D341Med (cell line): ENCODE results near the gene MMD.
"Not testable (repeated sequence)": the region's sequence is repeated elsewhere in the genome, so short reads cannot be mapped to it uniquely, and the experiment has no call there.

Experiments used
- DNase-seq: peaks from one replicate; pipeline ENCODE4 v3.0.0; 2012; ENCODE audit warnings: low spot score

The MMD gene

DNA sequence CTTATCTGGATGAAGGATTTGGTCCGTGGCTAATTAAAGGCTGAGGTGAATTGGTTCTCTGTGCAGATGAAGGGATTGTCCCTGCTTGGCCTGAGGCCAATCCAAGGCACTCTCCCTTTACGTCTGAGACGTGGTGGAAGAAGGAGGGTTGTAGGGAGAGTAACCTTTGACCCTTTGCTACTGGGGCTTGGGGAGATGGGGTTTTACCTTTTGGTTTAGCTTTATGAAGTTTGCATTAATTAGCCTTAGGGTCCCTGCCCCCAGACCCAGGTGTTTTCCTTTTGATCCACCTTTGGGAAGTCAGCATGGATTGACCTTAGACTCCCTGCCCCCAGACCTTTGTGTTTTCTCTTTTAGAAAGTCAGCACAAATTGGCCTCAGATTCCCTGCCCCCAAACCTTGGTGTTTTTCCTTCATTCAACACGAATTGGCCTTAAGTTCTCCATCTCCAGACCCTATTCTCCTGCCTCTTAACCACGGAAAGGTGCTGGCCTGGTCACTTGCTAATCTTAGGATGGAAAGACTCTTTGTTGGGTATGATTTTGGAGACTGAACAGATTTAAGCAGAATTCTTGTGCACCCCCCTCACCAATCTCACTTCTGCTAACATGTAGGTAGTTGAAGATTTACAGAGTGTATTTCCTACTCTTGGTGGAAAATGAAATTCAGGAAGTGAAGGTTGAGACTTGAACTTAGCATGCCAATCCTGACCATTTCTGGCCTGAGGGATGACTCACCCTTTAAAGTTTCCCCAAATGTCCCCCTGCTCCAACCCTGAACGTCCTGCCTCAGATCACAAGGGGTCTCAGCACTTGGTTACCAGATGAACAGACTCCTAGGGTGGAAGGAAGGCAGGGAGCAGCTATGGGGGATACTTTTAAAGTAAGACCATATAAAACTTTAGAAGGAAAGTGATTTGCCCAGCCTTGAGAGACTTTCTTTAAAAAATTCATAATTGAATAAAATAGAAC lies 23.1 kb upstream of the MMD start:
- no peak for DNase-seq

DNA sequence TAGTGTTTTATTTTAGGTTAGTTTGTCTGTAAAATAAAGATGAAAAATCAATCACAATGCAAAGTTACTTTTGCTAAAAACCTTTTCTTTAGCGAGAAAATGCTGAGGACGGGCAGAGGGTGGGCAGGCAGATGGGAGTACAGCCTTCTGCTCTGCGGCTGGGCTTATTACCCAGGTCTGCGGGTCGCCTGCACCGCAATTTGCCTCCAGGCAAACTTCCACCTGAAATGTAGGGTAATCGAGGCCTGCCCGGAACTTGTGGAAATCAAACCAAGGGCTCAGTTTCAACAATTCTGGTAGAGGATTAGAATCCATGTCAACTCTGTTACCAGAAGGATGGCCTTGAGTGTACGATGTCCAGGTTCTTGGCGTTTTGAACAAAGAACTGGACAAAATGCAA lies 22.3 kb upstream of the MMD start:
- no peak for DNase-seq

DNA sequence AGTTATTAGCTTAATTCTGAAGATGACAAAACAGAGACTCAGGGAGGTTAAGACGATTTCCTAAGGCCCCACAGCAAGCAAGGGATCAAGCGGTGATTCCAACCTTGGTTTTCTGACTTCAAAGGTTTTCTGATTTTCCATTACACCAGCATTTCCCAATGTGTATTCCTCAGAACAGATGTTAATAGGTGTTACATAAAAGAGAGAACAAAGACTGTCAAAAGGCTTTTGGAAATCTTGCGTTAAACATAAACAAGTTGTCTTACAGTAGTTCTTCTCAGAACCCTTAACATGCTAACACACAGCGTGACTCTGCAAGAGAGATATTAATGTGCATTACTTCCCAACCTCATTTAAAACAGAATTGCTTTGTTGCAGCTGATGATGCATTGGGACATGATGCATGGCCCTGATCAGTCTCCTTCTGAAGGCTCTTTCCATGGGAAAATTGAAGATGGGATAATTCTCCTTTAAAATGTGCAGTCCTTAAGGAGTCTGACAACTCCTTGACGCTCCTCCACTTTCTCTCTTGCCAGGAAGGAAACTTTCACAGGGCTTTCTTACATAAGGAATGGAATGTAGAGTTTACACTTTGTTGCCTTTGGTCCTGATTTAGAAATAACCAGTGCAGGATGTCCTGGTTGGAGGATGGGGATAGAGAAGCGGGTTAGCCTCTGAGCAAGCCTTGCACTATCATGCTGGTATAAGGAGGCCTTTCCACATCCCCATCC lies 21.5 kb upstream of the MMD start:
- no peak for DNase-seq

GRCh38 chr17:55442462-55442861 lies 20.8 kb upstream of the MMD start:
- DNase-seq = no peak

- DNase-seq = no peak
These were observed 19.9 kb upstream of the MMD start for GRCh38 chr17:55441544-55441943.

DNA sequence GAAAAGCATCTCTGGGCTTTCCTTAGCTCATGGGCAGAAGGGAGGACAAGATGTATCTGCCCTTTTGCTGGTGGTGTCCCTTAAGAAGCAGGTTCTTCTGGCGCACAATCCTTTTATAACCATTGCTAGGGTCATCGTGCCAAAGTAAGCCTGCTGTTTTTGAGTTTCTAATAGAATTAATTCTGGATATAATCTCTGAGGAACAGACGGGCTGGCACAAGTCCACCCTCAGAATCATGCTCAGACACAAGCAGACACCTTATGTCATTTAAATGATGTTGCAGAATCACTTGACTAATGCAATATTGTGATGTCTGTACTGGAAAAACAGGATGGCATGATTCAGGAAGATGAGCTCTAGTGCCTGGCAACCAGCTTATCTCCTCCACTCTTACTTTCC lies 18.8 kb upstream of the MMD start:
- peak; percentile 79 for DNase-seq

DNA sequence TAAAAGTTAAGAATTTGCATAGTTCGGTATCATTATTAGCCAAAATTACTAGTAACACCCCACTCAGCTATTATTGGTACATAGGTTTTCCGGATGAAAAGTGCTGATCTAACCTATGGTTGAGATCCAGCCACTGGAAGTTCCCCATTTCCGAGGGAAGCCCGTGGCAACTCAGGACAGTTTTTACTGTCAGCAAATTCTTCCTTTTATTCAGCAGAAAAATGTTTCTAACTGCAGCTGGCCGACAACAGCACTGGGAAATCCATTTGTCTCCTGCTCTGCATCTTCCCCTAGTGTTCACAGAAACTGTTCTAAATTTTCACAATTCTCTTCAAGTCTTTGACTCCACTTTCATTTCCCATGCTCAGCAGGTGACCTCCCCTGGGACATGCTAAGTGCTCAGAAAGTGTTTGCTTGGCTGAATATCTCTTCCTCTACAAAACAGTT lies 15.5 kb upstream of the MMD start:
- DNase-seq = no peak

GRCh38 chr17:55436224-55437158 lies 14.9 kb upstream of the MMD start:
- DNase-seq = no peak

DNA sequence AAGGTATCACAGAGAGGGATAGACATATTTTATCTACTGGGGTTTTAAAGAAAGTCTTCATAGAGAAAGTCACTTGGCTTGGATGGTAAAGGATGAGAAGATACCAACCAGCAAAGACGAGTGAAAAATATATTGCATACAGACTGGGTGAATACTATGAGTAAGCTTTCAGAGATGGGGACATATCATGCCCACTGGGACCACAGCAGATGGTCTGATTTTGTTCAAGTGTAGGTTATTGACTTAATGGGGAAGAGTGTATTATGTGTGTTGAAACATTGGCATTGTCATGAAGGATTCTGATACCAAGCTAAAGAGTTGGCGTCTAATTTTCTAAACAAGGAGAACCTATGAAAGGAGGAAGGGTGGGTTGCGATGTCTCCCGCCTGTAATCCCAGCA lies 13.8 kb upstream of the MMD start:
- no peak for DNase-seq

GRCh38 chr17:55434721-55435120 lies 13.1 kb upstream of the MMD start:
- peak; percentile 64 for DNase-seq

DNA sequence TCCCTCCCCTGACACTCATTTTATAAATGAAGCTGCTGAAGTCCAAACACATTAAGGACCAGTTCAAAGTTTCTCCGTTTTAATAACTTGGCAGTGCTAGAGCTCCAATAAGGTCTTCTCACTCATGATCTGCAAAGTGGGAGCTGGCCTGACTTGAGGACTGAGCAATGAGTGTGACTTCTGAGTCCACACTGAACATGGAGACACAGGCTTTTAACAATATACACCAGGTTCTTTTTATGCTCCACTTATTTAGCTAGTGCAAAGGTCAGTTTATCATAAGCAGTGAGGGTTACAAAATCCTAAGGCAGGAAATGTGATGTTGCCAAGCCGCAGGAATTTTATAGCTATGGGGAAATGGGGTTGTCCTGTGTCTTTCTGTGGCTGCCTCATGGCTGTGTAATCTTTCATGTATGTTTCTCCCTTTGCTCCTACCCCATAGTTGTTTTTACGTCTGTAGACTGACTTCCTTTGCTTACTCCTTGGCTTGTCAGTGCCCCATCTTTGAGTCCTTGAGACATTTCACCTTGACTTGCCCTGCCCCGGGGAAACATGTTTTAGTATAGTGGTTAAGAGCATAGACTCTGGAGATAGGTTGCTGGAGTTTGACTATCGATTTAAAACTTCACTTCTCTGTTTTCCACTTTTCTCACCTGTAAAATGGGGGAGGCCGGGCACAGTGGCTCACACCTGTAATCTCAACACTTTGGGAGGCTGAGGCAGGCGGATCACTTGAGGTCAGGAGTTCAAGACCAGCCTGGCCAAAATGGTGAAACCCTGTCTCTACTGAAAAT lies 12.2 kb upstream of the MMD start:
- DNase-seq = no peak

- no peak for DNase-seq
These were observed 11.5 kb upstream of the MMD start for GRCh38 chr17:55433029-55433628.

- no peak for DNase-seq
These were observed 10.9 kb upstream of the MMD start for GRCh38 chr17:55432358-55433028.

- not testable (repeated sequence) for DNase-seq
These were observed 10.3 kb upstream of the MMD start for GRCh38 chr17:55431914-55432313.

DNA sequence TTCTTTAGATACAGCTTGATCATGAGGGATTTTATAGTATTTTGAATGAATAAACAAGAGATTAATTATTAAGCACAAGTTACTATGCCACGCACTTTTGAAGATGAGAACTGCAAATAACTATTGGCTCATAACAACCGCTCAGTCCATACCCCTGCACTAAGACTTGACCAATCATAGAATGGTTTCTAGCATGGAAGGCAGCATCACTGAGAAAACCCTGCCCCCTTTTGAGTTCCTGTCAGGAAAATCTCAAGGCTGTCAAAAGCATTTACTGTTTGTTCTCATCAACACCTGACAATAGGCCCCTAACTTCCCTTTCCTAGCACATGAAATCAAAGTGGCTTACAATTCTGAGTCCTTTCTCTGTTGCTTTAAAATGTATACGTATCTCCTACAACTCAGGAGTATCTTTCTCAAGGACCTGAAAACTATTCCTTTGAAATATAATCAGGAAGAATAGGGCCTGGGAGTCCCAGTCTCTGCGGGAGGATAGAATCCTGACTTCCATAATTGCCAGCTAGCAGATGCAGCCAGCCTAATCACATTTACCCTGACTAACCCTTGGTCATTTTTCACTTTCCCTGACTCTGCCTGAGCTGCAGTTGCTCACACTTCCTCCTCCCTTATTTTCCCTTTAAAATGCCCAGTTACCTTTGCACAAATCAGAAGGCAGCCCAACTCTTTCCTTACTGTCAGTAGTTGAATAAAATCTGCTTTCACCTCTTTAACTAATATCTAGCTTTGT lies 9.1 kb upstream of the MMD start:
- peak; percentile 44 for DNase-seq

DNA sequence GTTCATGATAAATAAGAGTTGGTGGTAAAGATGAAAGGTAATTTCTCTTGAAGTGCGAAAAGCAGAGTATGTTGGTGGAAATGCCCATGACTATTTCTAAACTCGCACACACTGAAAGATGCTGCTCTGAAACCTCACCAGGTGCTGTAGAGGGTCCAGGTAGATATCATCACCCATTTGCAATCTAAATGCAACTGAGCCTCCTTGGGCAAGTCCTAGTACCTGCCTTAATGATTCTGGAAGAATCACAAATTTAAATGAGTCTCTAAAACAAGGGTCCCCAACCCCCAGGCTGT lies 5.9 kb upstream of the MMD start:
- no peak for DNase-seq

DNA sequence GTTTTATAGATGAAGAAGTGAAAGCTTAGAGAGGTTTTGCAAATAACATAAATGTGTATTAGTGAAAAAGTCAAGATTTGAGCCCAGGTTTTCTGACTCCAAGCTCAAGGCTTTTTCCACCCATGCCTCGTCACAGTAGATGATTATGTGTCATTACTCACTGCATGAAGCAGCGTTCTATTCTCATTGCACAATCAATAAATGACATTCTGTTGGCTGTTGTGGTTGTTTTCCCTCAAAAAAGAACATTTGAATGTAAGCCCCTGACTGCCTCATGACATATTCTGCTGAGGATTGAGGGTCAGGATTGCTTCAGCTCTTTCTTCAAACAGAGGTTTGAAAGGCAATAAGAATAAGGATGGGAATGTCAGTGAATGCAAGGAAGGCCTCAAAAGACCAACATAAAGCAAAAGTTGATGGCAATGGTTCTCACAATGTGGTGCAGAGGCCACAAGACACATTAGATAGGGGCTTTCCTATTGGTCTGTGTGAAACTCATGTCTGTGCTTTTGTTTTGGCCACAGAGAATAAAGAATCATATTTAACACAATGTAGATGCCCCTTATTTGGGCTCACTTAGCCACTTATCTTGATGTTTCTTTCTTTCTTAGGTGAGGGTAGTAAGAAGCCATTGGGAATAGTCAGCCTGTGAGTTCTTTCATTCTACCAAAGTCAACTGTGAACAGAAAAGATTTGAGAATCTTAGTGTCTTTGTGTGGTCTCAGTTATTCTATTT lies 5.4 kb upstream of the MMD start:
- DNase-seq = no peak

DNA sequence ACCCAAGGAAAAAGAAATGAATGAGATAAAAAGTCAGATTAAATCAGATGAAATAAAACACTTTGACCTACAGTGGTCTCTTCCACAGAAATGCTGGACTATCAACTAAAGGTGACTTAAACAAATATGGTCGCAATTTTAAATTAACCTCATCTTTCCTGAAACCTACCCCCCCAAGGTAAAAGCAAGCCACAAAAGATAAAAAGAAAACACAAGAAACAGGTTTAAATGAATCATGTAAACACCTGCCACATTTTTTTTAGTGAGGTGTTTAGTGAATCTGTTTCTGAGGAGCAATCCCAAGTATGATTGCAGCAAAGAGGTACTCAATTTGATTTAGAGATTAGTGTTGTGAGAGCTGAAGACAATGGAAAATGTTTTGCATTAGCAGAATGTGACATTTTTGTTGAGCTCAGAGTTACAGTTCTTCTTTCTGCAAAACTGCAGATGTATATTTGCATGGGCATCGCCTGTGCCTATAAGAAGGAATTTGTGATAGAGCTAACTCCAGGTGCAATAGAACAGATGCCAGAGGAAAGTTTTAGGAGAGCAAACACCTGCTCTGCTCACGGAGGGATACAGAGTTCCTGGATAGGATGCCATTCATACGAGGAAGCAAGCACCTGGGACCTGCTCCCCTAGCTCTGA lies 3.4 kb upstream of the MMD start:
- DNase-seq = no peak

- DNase-seq = no peak
These were observed 1.9 kb upstream of the MMD start for GRCh38 chr17:55423535-55423934.
